Stimulated activated CD4-positive, alpha-beta T cell treated with anti-CD3 and anti-CD28 coated beads, Interleukin-15, amount 100 ng/mL, for 24 hours (primary cell): ENCODE data around the gene CPNE4.
"Not testable (repeated sequence)": the region's sequence is repeated elsewhere in the genome, so short reads cannot be mapped to it uniquely, and the experiment has no call there.

ENCODE experiments used
- DNase-seq: peaks from one replicate; pipeline ENCODE4 v3.0.0-alpha.2; 2020

The CPNE4 gene

GRCh38 chr3:131503320-131503635, 531.5 kb downstream of the CPNE4 start:
- DNase-seq, result no peak

- peak; percentile 91 for DNase-seq
These were observed 532.1 kb downstream of the CPNE4 start, which contains the start of gene MRPL3 for GRCh38 chr3:131502530-131503319. Gene MRPL3 (minus strand): TSS chr3:131502971. CDS start chr3:131502821, 150 bp downstream.

GRCh38 chr3:131501949-131502348, 532.9 kb downstream of the CPNE4 start:
- DNase-seq, result no peak

GRCh38 chr3:131494706-131495105, 540.1 kb downstream of the CPNE4 start:
- no peak for DNase-seq

GRCh38 chr3:131491775-131492174, 543.0 kb downstream of the CPNE4 start:
- no peak for DNase-seq

GRCh38 chr3:131491084-131491483, 543.7 kb downstream of the CPNE4 start:
- DNase-seq, result no peak

- DNase-seq, result not testable (repeated sequence)
These were observed 548.3 kb downstream of the CPNE4 start for GRCh38 chr3:131486545-131486944.

GRCh38 chr3:131485119-131485518, 549.7 kb downstream of the CPNE4 start:
- DNase-seq, result no peak

GRCh38 chr3:131484496-131485111, 550.2 kb downstream of the CPNE4 start:
- no peak for DNase-seq
